SK-N-SH (cell line): ENCODE data around the gene CBX3.

Experiments
- CHD2 ChIP-seq: fragments of 150-350 bp; IDR thresholded peaks from 2 replicates; pipeline ENCODE4 v1.6.1; 2018; ENCODE audit warnings: low read length; ENCODE audit not compliant: partially characterized antibody
- FOXJ3 ChIP-seq: sonication (generic); formaldehyde crosslinking; IDR thresholded peaks from 2 replicates; pipeline ENCODE4 v1.5.1; 2020; ENCODE audit warnings: mild to moderate bottlenecking, missing genetic modification reagents
- MEF2A ChIP-seq: IDR thresholded peaks from 2 replicates; pipeline ENCODE4 v1.4.0; 2012; ENCODE audit warnings: low read depth, borderline replicate concordance
- MXI1 ChIP-seq: IDR thresholded peaks from 2 replicates; pipeline ENCODE4 v1.6.1; 2012; ENCODE audit warnings: mild to moderate bottlenecking, low read depth, low read length, improper control_type of control experiment
- POLR2AphosphoS5 ChIP-seq: IDR thresholded peaks from 2 replicates; pipeline ENCODE4 v1.6.1; 2012; ENCODE audit warnings: low read depth, low read length
- RCOR1 ChIP-seq: fragments of 150-350 bp; IDR thresholded peaks from 2 replicates; pipeline ENCODE4 v1.6.1; 2017; ENCODE audit warnings: antibody characterized with exemption, low read length
- RFX5 ChIP-seq: IDR thresholded peaks from 2 replicates; pipeline ENCODE4 v1.6.1; 2012; ENCODE audit warnings: mild to moderate bottlenecking, improper control_type of control experiment, low read length
- SIN3A ChIP-seq: IDR thresholded peaks from 2 replicates; pipeline ENCODE4 v1.6.1; 2012; ENCODE audit warnings: low read depth, mild to moderate bottlenecking, low read length, moderate library complexity, borderline replicate concordance
- TAF1 ChIP-seq: IDR thresholded peaks from 2 replicates; pipeline ENCODE4 v1.6.1; 2012; ENCODE audit warnings: low read depth, mild to moderate bottlenecking, low read length, moderate library complexity, borderline replicate concordance
- ZBTB33 ChIP-seq: IDR thresholded peaks from 2 replicates; pipeline ENCODE4 v1.4.0; 2012; ENCODE audit warnings: low read depth, borderline replicate concordance
- TF ChIP-seq, protein P1 (sequence below): fragments of 200-600 bp; sonication (generic); IDR thresholded peaks from 2 replicates; pipeline ENCODE4 v1.6.1; 2017; ENCODE audit warnings: antibody characterized with exemption, mild to moderate bottlenecking, moderate library complexity
- TF ChIP-seq, protein P2 (sequence below): IDR thresholded peaks from 2 replicates; pipeline ENCODE4 v1.4.0; 2012; ENCODE audit warnings: low read depth, borderline replicate concordance
- TF ChIP-seq, protein P3 (sequence below): fragments of 150-350 bp; IDR thresholded peaks from 2 replicates; pipeline ENCODE4 v1.6.1; 2016; ENCODE audit warnings: mild to moderate bottlenecking, low read depth, low read length

- no peak for TF ChIP-seq MXI1
- TF ChIP-seq RCOR1, result no peak
- TF ChIP-seq, protein P1, sequence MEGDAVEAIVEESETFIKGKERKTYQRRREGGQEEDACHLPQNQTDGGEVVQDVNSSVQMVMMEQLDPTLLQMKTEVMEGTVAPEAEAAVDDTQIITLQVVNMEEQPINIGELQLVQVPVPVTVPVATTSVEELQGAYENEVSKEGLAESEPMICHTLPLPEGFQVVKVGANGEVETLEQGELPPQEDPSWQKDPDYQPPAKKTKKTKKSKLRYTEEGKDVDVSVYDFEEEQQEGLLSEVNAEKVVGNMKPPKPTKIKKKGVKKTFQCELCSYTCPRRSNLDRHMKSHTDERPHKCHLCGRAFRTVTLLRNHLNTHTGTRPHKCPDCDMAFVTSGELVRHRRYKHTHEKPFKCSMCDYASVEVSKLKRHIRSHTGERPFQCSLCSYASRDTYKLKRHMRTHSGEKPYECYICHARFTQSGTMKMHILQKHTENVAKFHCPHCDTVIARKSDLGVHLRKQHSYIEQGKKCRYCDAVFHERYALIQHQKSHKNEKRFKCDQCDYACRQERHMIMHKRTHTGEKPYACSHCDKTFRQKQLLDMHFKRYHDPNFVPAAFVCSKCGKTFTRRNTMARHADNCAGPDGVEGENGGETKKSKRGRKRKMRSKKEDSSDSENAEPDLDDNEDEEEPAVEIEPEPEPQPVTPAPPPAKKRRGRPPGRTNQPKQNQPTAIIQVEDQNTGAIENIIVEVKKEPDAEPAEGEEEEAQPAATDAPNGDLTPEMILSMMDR, result no peak
- TF ChIP-seq RFX5, result no peak
- TF ChIP-seq POLR2AphosphoS5, result no peak
- TF ChIP-seq, protein P2, sequence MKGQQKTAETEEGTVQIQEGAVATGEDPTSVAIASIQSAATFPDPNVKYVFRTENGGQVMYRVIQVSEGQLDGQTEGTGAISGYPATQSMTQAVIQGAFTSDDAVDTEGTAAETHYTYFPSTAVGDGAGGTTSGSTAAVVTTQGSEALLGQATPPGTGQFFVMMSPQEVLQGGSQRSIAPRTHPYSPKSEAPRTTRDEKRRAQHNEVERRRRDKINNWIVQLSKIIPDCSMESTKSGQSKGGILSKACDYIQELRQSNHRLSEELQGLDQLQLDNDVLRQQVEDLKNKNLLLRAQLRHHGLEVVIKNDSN, result no peak
- no peak for TF ChIP-seq CHD2
- TF ChIP-seq FOXJ3 (CRISPR knock-in tag), result no peak
- no peak for TF ChIP-seq TAF1
- TF ChIP-seq SIN3A, result no peak
- TF ChIP-seq, protein P3, sequence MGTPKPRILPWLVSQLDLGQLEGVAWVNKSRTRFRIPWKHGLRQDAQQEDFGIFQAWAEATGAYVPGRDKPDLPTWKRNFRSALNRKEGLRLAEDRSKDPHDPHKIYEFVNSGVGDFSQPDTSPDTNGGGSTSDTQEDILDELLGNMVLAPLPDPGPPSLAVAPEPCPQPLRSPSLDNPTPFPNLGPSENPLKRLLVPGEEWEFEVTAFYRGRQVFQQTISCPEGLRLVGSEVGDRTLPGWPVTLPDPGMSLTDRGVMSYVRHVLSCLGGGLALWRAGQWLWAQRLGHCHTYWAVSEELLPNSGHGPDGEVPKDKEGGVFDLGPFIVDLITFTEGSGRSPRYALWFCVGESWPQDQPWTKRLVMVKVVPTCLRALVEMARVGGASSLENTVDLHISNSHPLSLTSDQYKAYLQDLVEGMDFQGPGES, result no peak
- no peak for TF ChIP-seq ZBTB33
- no peak for TF ChIP-seq MEF2A
These were observed 22.8 kb downstream of the CBX3 start for GRCh38 chr7:26224359-26224758.
